Raji (cell line): Measurements from ENCODE around the gene TFCP2.

ENCODE experiments used
- POLR2A ChIP-seq: IDR thresholded peaks from 2 replicates; pipeline ENCODE4 v1.6.1; 2011; ENCODE audit warnings: low read depth, low read length, control low read depth; ENCODE audit not compliant: insufficient read depth

The TFCP2 gene

DNA sequence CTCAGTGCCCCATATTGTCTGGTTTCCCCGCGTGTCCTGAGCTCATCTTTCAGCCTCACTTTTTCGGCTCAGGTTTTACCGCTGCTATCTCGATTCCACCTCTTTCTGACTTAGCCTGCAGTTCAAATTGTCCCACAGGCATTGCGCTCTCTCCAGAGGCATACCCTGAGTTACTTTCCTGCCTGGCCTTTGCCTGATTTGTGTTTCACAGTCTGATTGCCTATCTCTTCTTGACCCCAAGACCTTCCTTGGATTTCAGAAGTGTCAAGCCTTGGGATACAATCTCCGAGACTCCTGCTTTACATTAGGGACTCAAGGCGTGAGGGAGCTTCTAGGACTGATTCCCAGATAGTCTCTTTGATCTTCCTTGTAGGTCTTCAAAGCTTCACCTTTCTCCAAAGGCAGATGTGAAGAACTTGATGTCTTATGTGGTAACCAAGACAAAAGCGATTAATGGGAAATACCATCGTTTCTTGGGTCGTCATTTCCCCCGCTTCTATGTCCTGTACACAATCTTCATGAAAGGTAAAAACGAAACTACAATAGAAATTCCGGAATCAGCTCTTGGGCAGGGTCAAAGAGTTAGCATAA, 124.2 kb downstream of the TFCP2 start:
- TF ChIP-seq POLR2A = no peak

DNA sequence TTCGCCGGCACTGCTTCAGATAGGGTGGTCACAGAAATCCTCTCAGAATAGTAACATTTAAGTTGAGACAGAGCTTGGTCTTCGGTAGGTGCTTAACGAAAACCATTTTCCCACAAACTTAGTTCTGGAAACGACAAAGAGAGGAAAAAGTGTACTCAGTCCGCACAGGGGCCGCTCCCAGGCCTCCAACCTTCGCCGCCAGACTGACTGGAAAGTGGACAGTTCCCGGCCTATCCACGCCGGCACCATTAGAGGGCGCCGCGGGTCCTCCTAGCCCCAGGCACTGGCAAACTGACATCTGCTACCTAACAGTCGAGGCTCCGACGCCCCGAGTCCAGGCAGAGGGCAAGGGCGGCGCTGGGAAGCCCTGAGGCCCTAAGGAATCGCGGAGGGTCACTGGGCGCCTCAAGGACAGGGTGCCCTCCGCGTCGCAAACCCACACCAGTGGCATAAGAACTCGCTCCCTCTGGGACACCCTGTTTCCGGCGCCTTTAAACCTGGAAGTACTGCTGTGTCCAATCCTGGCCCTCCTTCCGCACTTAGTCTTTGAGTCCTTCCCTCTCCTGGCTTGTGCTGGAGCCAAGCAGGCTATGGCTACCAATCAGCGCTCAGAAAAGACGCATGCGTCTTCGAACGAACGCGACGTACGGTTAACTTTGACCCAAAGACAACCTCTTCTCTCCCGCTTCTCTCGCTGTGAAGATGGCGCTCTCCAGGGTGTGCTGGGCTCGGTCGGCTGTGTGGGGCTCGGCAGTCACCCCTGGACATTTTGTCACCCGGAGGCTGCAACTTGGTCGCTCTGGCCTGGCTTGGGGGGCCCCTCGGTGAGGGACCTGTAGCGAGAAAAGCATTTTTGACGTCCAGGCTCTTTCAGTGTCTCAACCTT, 125.0 kb downstream of the TFCP2 start, which contains the start of gene LETMD1:
TSS of gene LETMD1 (plus strand) at position 673 of the 886 bp plus-strand sequence. CDS start at position 703, 30 bp downstream.
- peak; percentile 83 for TF ChIP-seq POLR2A
